NCI-H146 treated with DMSO at 0.1 percent for 48 hours (cell line): ENCODE measurements around the gene HERC2.
"Not testable (repeated sequence)": the region's sequence is repeated elsewhere in the genome, so short reads cannot be mapped to it uniquely, and the experiment has no call there.

Source experiments
- DNase-seq: peaks from one replicate; lab custom pipeline; 2025; ENCODE audit not compliant: unreplicated experiment; lab: John Stamatoyannopoulos, UW

Gene HERC2

GRCh38 chr15:28286031-28286430, 35.9 kb downstream of the HERC2 start:
- DNase-seq: no peak

GRCh38 chr15:28281876-28282275, 40.1 kb downstream of the HERC2 start:
- DNase-seq: no peak

- DNase-seq: no peak
Observed at GRCh38 chr15:28274635-28275034, 47.3 kb downstream of the HERC2 start.

GRCh38 chr15:28273873-28274610, 47.9 kb downstream of the HERC2 start:
- DNase-seq: no peak

- no peak for DNase-seq
Observed at GRCh38 chr15:28273468-28273867, 48.5 kb downstream of the HERC2 start.

- no peak for DNase-seq
Observed at GRCh38 chr15:28272587-28272986, 49.4 kb downstream of the HERC2 start.

GRCh38 chr15:28271697-28272260, 50.2 kb downstream of the HERC2 start:
- DNase-seq: no peak

GRCh38 chr15:28269097-28269496, 52.9 kb downstream of the HERC2 start:
- no peak for DNase-seq

- DNase-seq: no peak
Observed at GRCh38 chr15:28267727-28268126, 54.3 kb downstream of the HERC2 start.

- no peak for DNase-seq
Observed at GRCh38 chr15:28265334-28266019, 56.5 kb downstream of the HERC2 start.

- no peak for DNase-seq
Observed at GRCh38 chr15:28264166-28264565, 57.8 kb downstream of the HERC2 start.

- DNase-seq: no peak
Observed at GRCh38 chr15:28262438-28262837, 59.5 kb downstream of the HERC2 start.

GRCh38 chr15:28260722-28261121, 61.3 kb downstream of the HERC2 start:
- DNase-seq: no peak

GRCh38 chr15:28260317-28260716, 61.7 kb downstream of the HERC2 start:
- no peak for DNase-seq

- DNase-seq: no peak
Observed at GRCh38 chr15:28255965-28256364, 66.0 kb downstream of the HERC2 start.

GRCh38 chr15:28252831-28253230, 69.1 kb downstream of the HERC2 start:
- no peak for DNase-seq

GRCh38 chr15:28246605-28247004, 75.4 kb downstream of the HERC2 start:
- no peak for DNase-seq

GRCh38 chr15:28243901-28244300, 78.1 kb downstream of the HERC2 start:
- no peak for DNase-seq

- no peak for DNase-seq
Observed at GRCh38 chr15:28243399-28243798, 78.6 kb downstream of the HERC2 start.

GRCh38 chr15:28238296-28238695, 83.7 kb downstream of the HERC2 start:
- not testable (repeated sequence) for DNase-seq

- not testable (repeated sequence) for DNase-seq
Observed at GRCh38 chr15:28231743-28232142, 90.2 kb downstream of the HERC2 start.

GRCh38 chr15:28231336-28231735, 90.6 kb downstream of the HERC2 start:
- not testable (repeated sequence) for DNase-seq
